IMR-90 (cell line): ENCODE data around the gene ZNF277. TPM values are rescaled to one million over a fixed set of nuclear protein-coding genes. Genes with fewer than 3 reads are reported as not detected.

ENCODE experiments used
- ATAC-seq: fragments of 200-7000 bp; cut with Tn5 transposase; 2 replicates; pipeline ENCODE4 v1.9.1; 2020; ENCODE audit warnings: low read depth, mild to moderate bottlenecking, moderate library complexity
- BruUV-seq: library from RNA; stranded (reverse); fragments of 400-500 nt; replicated peaks from 2 replicates; lab custom pipeline; 2021; lab: Mats Ljungman, UMichigan
- CTCF ChIA-PET: fragments of 300-600 bp; formaldehyde crosslinking; extraction: SDS; loops from one replicate; lab custom pipeline; 2021; ENCODE audit warnings: antibody characterized with exemption; lab: Yijun Ruan, JAX
- POLR2A ChIA-PET: fragments of 300-600 bp; sonication (Branson Sonifier 250); formaldehyde crosslinking; loops from one replicate; lab custom pipeline; 2022; ENCODE audit warnings: antibody characterized with exemption; ENCODE audit not compliant: unreplicated experiment; lab: Charles Lee
- DNase-seq: peaks from one replicate; pipeline ENCODE4 v3.0.0; 2013
- H2AFZ ChIP-seq: replicated peaks from 2 replicates; pipeline ENCODE3; 2013; ENCODE audit warnings: low read length, mild to moderate bottlenecking; ENCODE audit not compliant: poor library complexity
- H2AK5ac ChIP-seq: 2 replicates; pipeline ENCODE4 v1.6.1; 2013; ENCODE audit warnings: low read depth, low read length, inconsistent platforms
- H2AK9ac ChIP-seq: replicated peaks from 2 replicates; pipeline ENCODE3; 2013; ENCODE audit warnings: mild to moderate bottlenecking, low read depth, low read length, moderate library complexity; ENCODE audit not compliant: poor library complexity
- H2BK120ac ChIP-seq: 2 replicates; pipeline ENCODE4 v1.6.1; 2013; ENCODE audit warnings: low read depth, low read length, inconsistent platforms
- H2BK15ac ChIP-seq: 3 replicates; pipeline ENCODE4 v1.6.1; 2013; ENCODE audit warnings: low read depth, low read length, inconsistent platforms
- H2BK20ac ChIP-seq: 2 replicates; pipeline ENCODE4 v1.6.1; 2013; ENCODE audit warnings: low read depth, mild to moderate bottlenecking, inconsistent platforms, low read length, moderate library complexity
- H2BK5ac ChIP-seq: 2 replicates; pipeline ENCODE4 v1.6.1; 2013; ENCODE audit warnings: mild to moderate bottlenecking, low read depth, low read length, inconsistent platforms; ENCODE audit not compliant: poor library complexity, severe bottlenecking
- H3K14ac ChIP-seq: replicated peaks from 2 replicates; pipeline ENCODE4 v1.6.1; 2013; ENCODE audit warnings: low read depth, low read length, inconsistent platforms
- H3K18ac ChIP-seq: 2 replicates; pipeline ENCODE4 v1.6.1; 2013; ENCODE audit warnings: low read depth, low read length, control low read depth
- H3K23ac ChIP-seq: 2 replicates; pipeline ENCODE4 v1.6.1; 2013; ENCODE audit warnings: low read depth, low read length, inconsistent platforms
- H3K27ac ChIP-seq: 2 replicates; pipeline ENCODE4 v1.5.1; 2013; ENCODE audit warnings: mild to moderate bottlenecking, control low read depth, low read length; ENCODE audit not compliant: insufficient read depth
- H3K27me3 ChIP-seq: 2 replicates; pipeline ENCODE4 v1.6.1; 2013; ENCODE audit warnings: low read length; ENCODE audit not compliant: control insufficient read depth, insufficient read depth
- H3K36me3 ChIP-seq: 2 replicates; pipeline ENCODE4 v1.6.1; 2013; ENCODE audit warnings: low read length, mixed read lengths; ENCODE audit not compliant: control insufficient read depth, insufficient read depth
- H3K4ac ChIP-seq: 2 replicates; pipeline ENCODE4 v1.6.1; 2013; ENCODE audit warnings: low read depth, low read length, inconsistent platforms
- H3K4me1 ChIP-seq: 2 replicates; pipeline ENCODE4 v1.6.1; 2013; ENCODE audit warnings: low read length, mixed read lengths; ENCODE audit not compliant: control insufficient read depth, insufficient read depth
- H3K4me2 ChIP-seq: 2 replicates; pipeline ENCODE4 v1.6.1; 2013; ENCODE audit warnings: low read depth, mild to moderate bottlenecking, control low read depth, low read length, moderate library complexity
- H3K4me3 ChIP-seq: 2 replicates; pipeline ENCODE4 v1.5.1; 2013; ENCODE audit warnings: low read depth, mild to moderate bottlenecking, control low read depth, low read length, moderate library complexity; ENCODE audit not compliant: insufficient read depth
- H3K56ac ChIP-seq: 2 replicates; pipeline ENCODE4 v1.6.1; 2013; ENCODE audit warnings: low read length, inconsistent platforms; ENCODE audit not compliant: insufficient read depth; ENCODE audit errors: extremely low read depth
- H3K79me1 ChIP-seq, 2 experiments: 2 replicates each; pipeline ENCODE4 v1.6.1; 2013; ENCODE audit warnings: low read length in 2 of 2, inconsistent platforms in 1 of 2, low read depth in 1 of 2
- H3K9ac ChIP-seq: 2 replicates; pipeline ENCODE4 v1.6.1; 2013; ENCODE audit warnings: low read depth, low read length, control low read depth
- H3K9me1 ChIP-seq: 2 replicates; pipeline ENCODE4 v1.6.1; 2013; ENCODE audit warnings: low read length, inconsistent platforms; ENCODE audit not compliant: insufficient read depth
- H3K9me3 ChIP-seq: 2 replicates; pipeline ENCODE4 v1.6.1; 2013; ENCODE audit warnings: low read length; ENCODE audit not compliant: control insufficient read depth, insufficient read depth
- H4K20me1 ChIP-seq: 2 replicates; pipeline ENCODE4 v1.6.1; 2013; ENCODE audit warnings: low read length, inconsistent platforms; ENCODE audit not compliant: insufficient read depth
- H4K5ac ChIP-seq: 2 replicates; pipeline ENCODE4 v1.6.1; 2013; ENCODE audit warnings: mild to moderate bottlenecking, low read depth, low read length, control low read depth
- H4K8ac ChIP-seq, 2 experiments: 2 replicates each; pipeline ENCODE4 v1.6.1; 2013; ENCODE audit warnings: low read depth in 2 of 2, low read length in 2 of 2, control low read depth in 1 of 2, inconsistent platforms in 1 of 2
- H4K91ac ChIP-seq: 2 replicates; pipeline ENCODE4 v1.6.1; 2013; ENCODE audit warnings: low read depth, low read length, inconsistent platforms; ENCODE audit not compliant: insufficient read depth
- MAFK ChIP-seq: IDR thresholded peaks from 2 replicates; pipeline ENCODE4 v1.6.1; 2012; ENCODE audit warnings: low read depth, low read length, improper control_type of control experiment
- USF2 ChIP-seq: fragments of 150-350 bp; IDR thresholded peaks from 2 replicates; pipeline ENCODE4 v1.6.1; 2017; ENCODE audit warnings: mild to moderate bottlenecking, antibody characterized with exemption, low read length, low read depth
- WGBS, 2 experiments: methylation state at CpG; one replicate each; pipeline versions ENCODE4 v1.1.5 to v1.1.7; 2013; ENCODE audit warnings: missing lambda C conversion rate in 2 of 2; ENCODE audit not compliant: insufficient read length in 1 of 2; ENCODE audit errors: extremely low coverage in 2 of 2; 5-methylcytosine and 5-hydroxymethylcytosine counted together
- dilution Hi-C: fragments of 300-500 bp; cut with HindIII; formaldehyde crosslinking; loops from one replicate; pipeline ENCODE4 v1.14.3; 2018; ENCODE audit warnings: low sequenced_read_pairs; ENCODE audit not compliant: unreplicated experiment
- in situ Hi-C: fragments of 300-500 bp; cut with MboI; formaldehyde crosslinking; loops from 3 replicates; pipeline ENCODE4 v1.14.3; 2019; ENCODE audit warnings: low sequenced_read_pairs, inconsistent platforms, mixed read lengths
- intact Hi-C: fragments of 100-400 bp; cut with micrococcal nuclease; formaldehyde crosslinking; loops from 2 replicates; pipeline ENCODE4 v1.10.0; 2022
- polyA plus RNA-seq, 3 experiments: library from polyadenylated mRNA; depleted of rRNA; stranded (reverse); fragments of >200 nt; gene quantifications; 2 replicates each; pipeline ENCODE4 v1.2.3, GENCODE V29; 2012; ENCODE audit warnings: low replicate concordance in 1 of 3
- total RNA-seq: library from RNA; depleted of rRNA; stranded (reverse); fragments of >200 nt; gene quantifications from 2 replicates; pipeline ENCODE4 v1.2.3, GENCODE V29; 2012

Gene ZNF277
- total and polyA plus RNA-seq, 2 of the 4 experiments (the other 2 are of a cell fraction): 7.3 to 21.3 TPM

- dilution Hi-C loops: no loop called here
- no peak overlapping the region for H2BK120ac ChIP-seq
- no peak overlapping the region for H2AK9ac ChIP-seq
- ATAC-seq: no peak
- CTCF ChIA-PET: no interaction called here
- H2BK20ac ChIP-seq: no peak overlapping the region
- no peaks in the 10 kb centered on the region for H3K36me3 ChIP-seq
- H2BK15ac ChIP-seq: no peak overlapping the region
- H4K5ac ChIP-seq: no peak overlapping the region
- DNase-seq: no peak
- in situ Hi-C loops: no loop called here
- no peaks in the 10 kb centered on the region for H4K20me1 ChIP-seq
- peaks cover 2% of the 10 kb centered on the region for H3K4me1 ChIP-seq
- H3K56ac ChIP-seq: no peak overlapping the region
- no peak overlapping the region for H2BK5ac ChIP-seq
- no TSS peak for BruUV-seq
- no peak overlapping the region for H4K8ac ChIP-seq
- H3K14ac ChIP-seq: no peak overlapping the region
- no peak for TF ChIP-seq USF2
- TF ChIP-seq MAFK: peak; percentile 47
- H2AK5ac ChIP-seq: no peak overlapping the region
- H3K27ac ChIP-seq: no peak overlapping the region
- H4K91ac ChIP-seq: no peak overlapping the region
- H3K27me3 ChIP-seq: no peaks in the 10 kb centered on the region
- H3K4me3 ChIP-seq: no peak overlapping the region
- no peaks in the 10 kb centered on the region for H3K9me1 ChIP-seq
- no peak overlapping the region for H2AFZ ChIP-seq
- no peak overlapping the region for H3K4ac ChIP-seq
- intact Hi-C loops: no loop called here
- H3K23ac ChIP-seq: no peak overlapping the region
- H3K4me2 ChIP-seq: peak overlapping the region; percentile 35; the same call in 1 of the 2 replicates
- no peak overlapping the region for H3K9ac ChIP-seq
- POLR2A ChIA-PET: interaction anchor here (0.6 kb wide), 1 partner anchor 348 kb away, joined by 4 read pairs; no protein-coding TSS in a partner anchor
- H3K9me3 ChIP-seq: no peaks in the 10 kb centered on the region
- WGBS, 2 experiments: no CpG with 5 or more reads among the region's 1 CpG
- no peaks in the 10 kb centered on the region for H3K79me1 ChIP-seq
- H3K18ac ChIP-seq: no peak overlapping the region
Observed at GRCh38 chr7:112350585-112350984, 144.1 kb downstream of the ZNF277 start.
